Measurements from ENCODE around the gene IL17RA.

IL17RA gene

DNA sequence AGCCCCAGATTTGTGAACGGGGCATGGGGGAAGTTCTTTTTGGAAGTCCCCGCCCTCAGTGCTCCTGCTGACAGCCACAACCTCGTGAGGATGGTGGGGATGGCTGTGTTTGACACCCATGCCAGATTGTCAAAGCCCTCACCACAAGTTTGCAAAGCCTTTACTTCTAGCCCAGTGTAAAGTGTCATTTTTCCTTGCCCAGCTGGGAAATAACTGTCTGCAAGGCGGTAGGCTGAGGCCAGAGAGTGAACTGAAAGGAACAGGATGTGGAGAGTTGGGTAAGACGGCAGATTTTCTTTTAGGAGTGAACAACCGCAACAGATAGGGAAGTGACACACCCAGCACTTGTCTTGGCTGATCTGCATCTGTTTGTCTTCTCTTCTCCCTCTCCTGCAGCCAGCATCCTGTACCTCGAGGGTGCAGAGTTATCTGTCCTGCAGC is 13.6 kb downstream of the IL17RA start:
- no peak overlapping the region for H3K4me3 ChIP-seq (ENCODE audit: control insufficient read depth, low read depth, low read length)
- TF ChIP-seq, protein P1, sequence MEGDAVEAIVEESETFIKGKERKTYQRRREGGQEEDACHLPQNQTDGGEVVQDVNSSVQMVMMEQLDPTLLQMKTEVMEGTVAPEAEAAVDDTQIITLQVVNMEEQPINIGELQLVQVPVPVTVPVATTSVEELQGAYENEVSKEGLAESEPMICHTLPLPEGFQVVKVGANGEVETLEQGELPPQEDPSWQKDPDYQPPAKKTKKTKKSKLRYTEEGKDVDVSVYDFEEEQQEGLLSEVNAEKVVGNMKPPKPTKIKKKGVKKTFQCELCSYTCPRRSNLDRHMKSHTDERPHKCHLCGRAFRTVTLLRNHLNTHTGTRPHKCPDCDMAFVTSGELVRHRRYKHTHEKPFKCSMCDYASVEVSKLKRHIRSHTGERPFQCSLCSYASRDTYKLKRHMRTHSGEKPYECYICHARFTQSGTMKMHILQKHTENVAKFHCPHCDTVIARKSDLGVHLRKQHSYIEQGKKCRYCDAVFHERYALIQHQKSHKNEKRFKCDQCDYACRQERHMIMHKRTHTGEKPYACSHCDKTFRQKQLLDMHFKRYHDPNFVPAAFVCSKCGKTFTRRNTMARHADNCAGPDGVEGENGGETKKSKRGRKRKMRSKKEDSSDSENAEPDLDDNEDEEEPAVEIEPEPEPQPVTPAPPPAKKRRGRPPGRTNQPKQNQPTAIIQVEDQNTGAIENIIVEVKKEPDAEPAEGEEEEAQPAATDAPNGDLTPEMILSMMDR (IDR thresholded peaks at IDR 0.05; ENCODE audit: control insufficient read depth, insufficient read depth, low read depth, low read length, missing control alignments), result no peak
- no peak for DNase-seq (ENCODE audit: low read depth)

DNA sequence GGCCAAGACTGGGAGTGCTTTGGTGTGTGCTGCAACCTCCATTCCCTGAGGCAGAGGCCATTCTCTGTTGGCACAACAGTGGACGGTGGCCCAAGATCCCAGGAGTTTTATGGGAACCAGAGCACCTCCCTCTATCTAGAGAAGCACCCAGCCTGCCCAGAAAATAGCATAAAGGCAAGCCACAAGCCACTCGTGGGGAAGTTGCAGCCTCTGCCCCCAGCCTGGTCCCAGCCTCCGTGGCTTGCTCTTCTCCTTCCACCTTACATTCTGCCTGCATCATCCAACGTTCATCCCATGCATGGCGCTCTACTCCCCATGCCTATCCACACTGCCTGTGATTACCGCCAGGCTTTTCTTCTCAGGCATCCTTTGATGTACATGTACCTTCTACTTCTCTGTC is 15.8 kb downstream of the IL17RA start:
- TF ChIP-seq, protein P1 (IDR thresholded peaks at IDR 0.05; ENCODE audit: control insufficient read depth, insufficient read depth, low read depth, low read length, missing control alignments), result no peak
- no peak for DNase-seq (ENCODE audit: low read depth)
- H3K4me3 ChIP-seq (ENCODE audit: control insufficient read depth, low read depth, low read length), result no peak overlapping the region

DNA sequence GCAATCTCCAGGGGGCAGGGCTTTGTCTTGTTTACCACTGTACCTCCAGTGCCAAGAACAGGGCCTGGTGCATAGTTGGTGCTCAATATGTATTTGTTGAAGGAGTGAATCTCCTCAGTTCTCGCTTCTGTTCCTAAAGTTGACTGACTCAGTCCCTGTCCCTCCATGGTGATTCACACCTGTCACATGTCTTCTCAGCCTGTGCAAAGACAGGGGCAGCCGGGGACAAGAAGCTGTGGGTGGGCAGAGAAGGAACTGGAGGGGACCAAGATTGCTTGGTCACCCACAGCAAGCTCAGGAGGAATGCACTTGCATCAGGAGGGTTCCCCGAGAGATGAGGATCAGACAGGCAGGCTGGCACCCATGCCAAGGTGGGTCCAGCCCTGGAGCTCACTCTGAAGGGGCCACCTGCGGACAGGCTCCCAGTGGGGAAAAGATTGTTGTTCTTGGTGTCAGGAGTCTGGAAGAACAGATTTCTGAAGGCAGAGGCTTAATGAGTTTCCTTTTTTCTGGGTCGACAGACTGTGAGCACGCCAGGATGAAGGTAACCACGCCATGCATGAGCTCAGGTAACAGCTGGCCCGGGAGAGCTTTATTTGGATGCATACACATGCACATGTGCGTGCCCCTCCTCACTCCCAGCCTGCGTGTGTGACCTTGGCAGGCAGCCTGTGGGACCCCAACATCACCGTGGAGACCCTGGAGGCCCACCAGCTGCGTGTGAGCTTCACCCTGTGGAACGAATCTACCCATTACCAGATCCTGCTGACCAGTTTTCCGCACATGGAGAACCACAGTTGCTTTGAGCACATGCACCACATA is 16.9 kb downstream of the IL17RA start:
- TF ChIP-seq, protein P1 (IDR thresholded peaks at IDR 0.05; ENCODE audit: control insufficient read depth, insufficient read depth, low read depth, low read length, missing control alignments), result no peak
- H3K4me3 ChIP-seq (ENCODE audit: control insufficient read depth, low read depth, low read length), result no peak overlapping the region
- no peak for DNase-seq (ENCODE audit: low read depth)

DNA sequence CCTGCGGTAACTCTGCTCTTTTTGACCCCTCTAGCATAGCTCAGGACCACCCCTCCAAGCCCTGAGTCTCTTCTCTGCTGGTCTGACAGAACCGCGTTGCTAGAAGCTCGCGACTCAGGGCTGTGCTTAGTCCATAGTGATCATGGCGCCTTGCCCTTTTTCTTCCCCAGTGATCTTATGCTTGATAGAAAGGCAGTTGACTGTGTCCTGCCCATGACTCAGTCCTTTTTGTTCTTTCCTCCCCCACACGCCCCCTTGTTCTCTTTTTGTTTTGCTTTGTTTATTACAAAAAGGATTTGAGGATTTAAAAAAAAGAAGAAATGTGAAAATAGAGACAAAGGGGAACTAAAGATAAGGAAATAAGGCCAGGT is 17.5 kb downstream of the IL17RA start:
- no peak overlapping the region for H3K4me3 ChIP-seq (ENCODE audit: control insufficient read depth, low read depth, low read length)
- DNase-seq (ENCODE audit: low read depth), result no peak
- TF ChIP-seq, protein P1 (IDR thresholded peaks at IDR 0.05; ENCODE audit: control insufficient read depth, insufficient read depth, low read depth, low read length, missing control alignments), result no peak

DNA sequence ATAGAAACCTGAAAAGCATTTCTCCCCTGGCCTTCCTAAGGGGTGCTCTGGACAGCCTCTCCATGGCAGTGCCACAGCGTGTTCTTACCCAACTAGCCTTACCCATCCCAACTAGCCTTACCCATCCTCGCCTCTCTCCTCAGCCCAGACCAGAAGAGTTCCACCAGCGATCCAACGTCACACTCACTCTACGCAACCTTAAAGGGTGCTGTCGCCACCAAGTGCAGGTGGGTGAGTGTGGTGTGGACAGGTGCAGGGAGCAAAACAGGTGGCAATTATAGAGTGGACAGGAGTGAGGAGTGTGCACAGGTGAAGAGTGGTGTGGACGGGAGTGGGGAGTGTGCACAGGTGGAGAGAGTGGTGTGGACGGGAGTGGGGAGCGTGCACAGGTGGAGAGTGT is 18.6 kb downstream of the IL17RA start:
- TF ChIP-seq, protein P1 (IDR thresholded peaks at IDR 0.05; ENCODE audit: control insufficient read depth, insufficient read depth, low read depth, low read length, missing control alignments), result no peak
- H3K4me3 ChIP-seq (ENCODE audit: control insufficient read depth, low read depth, low read length), result no peak overlapping the region
- no peak for DNase-seq (ENCODE audit: low read depth)

DNA sequence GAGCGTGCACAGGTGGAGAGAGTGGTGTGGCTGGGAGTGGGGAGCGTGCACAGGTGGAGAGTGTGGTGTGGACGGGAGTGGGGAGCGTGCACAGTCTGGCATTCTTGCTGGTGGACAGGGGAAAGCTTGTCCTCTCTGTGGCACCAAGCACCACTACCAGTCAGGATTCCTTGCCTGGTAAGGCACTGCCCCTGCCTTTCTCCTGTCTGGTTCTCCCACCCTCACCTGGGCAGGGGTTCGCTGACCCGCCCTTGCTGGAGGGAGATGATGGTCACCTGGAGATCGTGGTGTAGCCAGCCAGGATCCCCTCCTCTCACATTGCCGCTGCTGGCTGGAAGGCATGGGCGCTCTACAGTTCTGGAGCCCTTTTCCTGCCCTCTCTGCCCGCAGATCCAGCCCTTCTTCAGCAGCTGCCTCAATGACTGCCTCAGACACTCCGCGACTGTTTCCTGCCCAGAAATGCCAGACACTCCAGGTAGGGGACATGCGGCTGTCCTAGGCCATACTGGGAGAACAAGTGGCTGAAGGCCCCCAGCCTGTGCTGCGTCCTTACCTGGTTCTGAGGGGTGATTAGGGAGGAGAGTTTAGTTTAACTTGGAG is 19.6 kb downstream of the IL17RA start:
- DNase-seq (ENCODE audit: low read depth), result no peak
- H3K4me3 ChIP-seq (ENCODE audit: control insufficient read depth, low read depth, low read length), result no peak overlapping the region
- TF ChIP-seq, protein P1 (IDR thresholded peaks at IDR 0.05; ENCODE audit: control insufficient read depth, insufficient read depth, low read depth, low read length, missing control alignments), result no peak
